HL-60/S4 treated with phorbol 12-myristate 13-acetate at 8.2 ng/mL for 4 days and 3 days (cell line): ENCODE data around the gene DMRTC1B.
"Not testable (repeated sequence)": the region's sequence is repeated elsewhere in the genome, so short reads cannot be mapped to it uniquely, and the experiment has no call there.

Experiments used
- in situ Hi-C: fragments of 300-500 bp; cut with MboI; formaldehyde crosslinking; loops from 2 replicates; pipeline ENCODE4 v1.15.0; 2022; ENCODE audit warnings: low sequenced_read_pairs

DMRTC1B gene

GRCh38 chrX:72776653-72777466, at the start of gene DMRTC1B:
DMRTC1B (plus strand) TSS chrX:72776890; CDS start chrX:72845136, 68,246 bp downstream.
- in situ Hi-C loops = not testable (repeated sequence)

GRCh38 chrX:72727846-72728245, 48.8 kb upstream of the DMRTC1B start:
- in situ Hi-C loops = no loop called here

GRCh38 chrX:72733636-72734035, 43.1 kb upstream of the DMRTC1B start:
- in situ Hi-C loops = not testable (repeated sequence)

- in situ Hi-C loops = no loop called here
These were observed 41.1 kb upstream of the DMRTC1B start for GRCh38 chrX:72735561-72735960.

- in situ Hi-C loops = not testable (repeated sequence)
These were observed 31.1 kb upstream of the DMRTC1B start for GRCh38 chrX:72745546-72745945.

GRCh38 chrX:72748545-72748944, 28.1 kb upstream of the DMRTC1B start:
- in situ Hi-C loops = not testable (repeated sequence)

GRCh38 chrX:72760454-72760853, 16.2 kb upstream of the DMRTC1B start:
- in situ Hi-C loops = not testable (repeated sequence)

GRCh38 chrX:72777467-72777790, 739 bp downstream of the DMRTC1B start:
- in situ Hi-C loops = not testable (repeated sequence)

- in situ Hi-C loops = not testable (repeated sequence)
These were observed 1.5 kb downstream of the DMRTC1B start for GRCh38 chrX:72778146-72778545.

- in situ Hi-C loops = not testable (repeated sequence)
These were observed 5.9 kb downstream of the DMRTC1B start, which contains the start of gene FAM236B for GRCh38 chrX:72782560-72782959. FAM236B (minus strand) TSS chrX:72782660; CDS start chrX:72782560, 100 bp downstream.

GRCh38 chrX:72783365-72783936, 6.8 kb downstream of the DMRTC1B start:
- in situ Hi-C loops = not testable (repeated sequence)

GRCh38 chrX:72783964-72784363, 7.3 kb downstream of the DMRTC1B start:
- in situ Hi-C loops = not testable (repeated sequence)

- in situ Hi-C loops = not testable (repeated sequence)
These were observed 11.5 kb downstream of the DMRTC1B start for GRCh38 chrX:72788142-72788541.

GRCh38 chrX:72790390-72790789, 13.7 kb downstream of the DMRTC1B start:
- in situ Hi-C loops = not testable (repeated sequence)

GRCh38 chrX:72808110-72808509, 31.4 kb downstream of the DMRTC1B start, which contains the start of gene FAM236D:
FAM236D (minus strand) TSS chrX:72808210; CDS start chrX:72808110, 100 bp downstream.
- in situ Hi-C loops = not testable (repeated sequence)

- in situ Hi-C loops = not testable (repeated sequence)
These were observed 54.0 kb downstream of the DMRTC1B start for GRCh38 chrX:72830701-72831100.

- in situ Hi-C loops = not testable (repeated sequence)
These were observed 60.8 kb downstream of the DMRTC1B start for GRCh38 chrX:72837532-72837931.

GRCh38 chrX:72882898-72883297, 106.2 kb downstream of the DMRTC1B start:
- in situ Hi-C loops = not testable (repeated sequence)

- in situ Hi-C loops = not testable (repeated sequence)
These were observed 113.0 kb downstream of the DMRTC1B start for GRCh38 chrX:72889740-72890139.
